Heart right ventricle (tissue), 16 donors: ENCODE measurements around the gene PHLPP1. TPM values are rescaled to one million over a fixed set of nuclear protein-coding genes. Genes with fewer than 3 reads are reported as not detected.

Source experiments
- ATAC-seq, 8 donors: fragments of 200-7000 bp; cut with Tn5 transposase; one replicate each; pipeline ENCODE4 v1.9.1; 2020; ENCODE audit warnings: mild to moderate bottlenecking in 8 of 8, moderate library complexity in 8 of 8, moderate number of reproducible peaks in 1 of 8
- DNase-seq, 2 donors: peaks; one replicate each; pipeline ENCODE4 v3.0.0-alpha.2; 2020
- H3K27ac ChIP-seq, 10 donors: fragments of 200-600 bp; sonication (generic) in 2 of 10; one replicate each; pipeline versions ENCODE4 v1.5.0 to v1.8.0; 2020 to 2022; ENCODE audit warnings: mild to moderate bottlenecking in 3 of 10
- H3K27me3 ChIP-seq, 7 donors: fragments of 200-600 bp; one replicate each; pipeline ENCODE4 v1.8.0; 2021 to 2022; ENCODE audit warnings: mild to moderate bottlenecking in 2 of 7
- H3K36me3 ChIP-seq, 9 donors: fragments of 200-600 bp; sonication (generic) in 1 of 9; one replicate each; pipeline versions ENCODE4 v1.5.0 to v1.8.0; 2020 to 2022; ENCODE audit warnings: mild to moderate bottlenecking in 2 of 9
- H3K4me1 ChIP-seq, 9 donors: fragments of 200-600 bp; sonication (generic) in 1 of 9; one replicate each; pipeline versions ENCODE4 v1.5.0 to v1.8.0; 2020 to 2022; ENCODE audit warnings: mild to moderate bottlenecking in 4 of 9
- H3K4me3 ChIP-seq, 10 donors: fragments of 200-600 bp; sonication (generic) in 2 of 10; one replicate each; pipeline versions ENCODE4 v1.5.0 to v1.8.0; 2020 to 2022; ENCODE audit warnings: mild to moderate bottlenecking in 7 of 10, moderate library complexity in 2 of 10
- H3K9me3 ChIP-seq, 11 donors: fragments of 200-600 bp in 10 of 11; sonication (generic) in 2 of 11; one replicate each; pipeline versions ENCODE4 v1.5.0 to v1.8.0; 2013 to 2022; ENCODE audit warnings: mild to moderate bottlenecking in 2 of 11, control low read depth in 1 of 11, moderate library complexity in 1 of 11
- WGBS, 2 donors: extraction: QIAGEN DNeasy Blood & Tissue Kit; methylation state at CpG; one replicate each; pipeline ENCODE4 v1.1.7; 2013; ENCODE audit warnings: inconsistent platforms in 1 of 2; 5-methylcytosine and 5-hydroxymethylcytosine counted together
- intact Hi-C, 10 donors: fragments of 100-400 bp; cut with DNase I; formaldehyde crosslinking; loops; one replicate each; pipeline versions ENCODE4 v1.11.1 to v1.14.2; 2022
- polyA plus RNA-seq, 2 donors: library from polyadenylated mRNA; stranded (reverse); fragments of 200-250 nt; gene quantifications; one replicate each; pipeline ENCODE4 v1.2.3, GENCODE V29; 2013
- total RNA-seq, 10 donors: library from RNA; stranded (reverse); fragmentation: NEBNext Ultra II Directional in 3 of 10; extraction: Animal tissue kit (Norgen Biotek cat#: 25700) in 3 of 10; gene quantifications; one replicate each; pipeline versions ENCODE4 v1.2.1 to v1.2.4, GENCODE V29; 2021 to 2023
- TF ChIP-seq, protein P1 (sequence below), 9 donors: fragments of 200-600 bp; sonication (generic) in 2 of 9; IDR thresholded peaks; one replicate each; pipeline versions ENCODE4 v1.5.0 to v1.8.0; 2021 to 2022; ENCODE audit warnings: antibody characterized with exemption in 9 of 9, mild to moderate bottlenecking in 5 of 9, moderate library complexity in 1 of 9
- donor health status: Arrhythmogenic right ventricular cardiomyopathy.
- donor health status: ischemic (EF 13 %, LVEDD 7.1; RV severe dilation, severe dysfunction).
- donor health status: healthy with polysubstance abuse.
- donor health status: DM: no; HTN: yes; CAD: no.
- donor health status: DM: no; HTN: no; CAD: no.
- donor health status: ischemic (EF 25% LVEDD 6.9; RV normal size, moderate dysfunction).
- donor health status: ischemic (EF 25% LVEDD 5.7; RV mildly dilated, moderate dysfunction).
- donor health status: healthy.
- donor health status: DM: yes; HTN: yes; CAD: no.
- donor health status: Ischemic cardiomyopathy.
- donor health status: ischemic (EF 35%, LVEDD 5.7; RV mildly dilated, moderate dysfunction).
- donor health status: nonischemic (EF 11% LVEDD 7.7; RV severe dilation, severe dysfunction).
- donor health status: DM: yes; HTN: yes; CAD: no.
- donor health status: PGD.
- donor health status: ischemic (EF 29% LVEDD 5.4; RV normal size, mild dysfunction).
- donor health status: nonischemic (EF 23%, LVEDD 6.1; RV moderate dilation, normal function).

PHLPP1 gene
- total and polyA plus RNA-seq, 12 donors = 1.8 to 10.7 (median 8.0) TPM

GRCh38 chr18:62781262-62781661 lies 65.9 kb downstream of the PHLPP1 start:
- H3K27ac ChIP-seq = no peak overlapping the region
- 91 to 94% methylated on average over 3 of the region's 3 CpGs for WGBS, 2 donors

DNA sequence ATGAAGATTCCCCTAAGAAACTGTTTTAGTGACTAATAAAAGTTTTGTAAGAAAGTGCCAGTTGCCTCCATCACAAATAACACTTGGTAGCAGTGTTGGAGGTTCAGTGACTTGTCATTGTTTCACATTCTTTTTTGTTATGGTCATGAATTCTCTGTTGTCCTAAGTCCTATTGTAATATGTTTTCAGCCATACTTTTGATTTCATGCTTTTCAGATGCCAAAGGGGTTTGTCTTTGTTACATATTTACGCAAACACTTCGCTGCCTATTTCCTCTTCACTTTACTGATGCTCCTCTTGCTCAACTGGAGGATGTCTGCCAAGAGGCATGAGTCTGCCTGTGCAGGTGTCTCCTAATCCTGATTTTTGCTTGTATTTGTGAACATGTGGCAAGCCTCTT lies 66.6 kb downstream of the PHLPP1 start:
- intact Hi-C loops = loop anchor here in 1 of 10 donors (10.0 kb wide), 1 partner anchor 57 kb away; no protein-coding TSS in a partner anchor
- no peaks in the 10 kb centered on the region for H3K9me3 ChIP-seq
- WGBS, 2 donors = 71 to 84% methylated on average over 2 of the region's 2 CpGs
- H3K27me3 ChIP-seq = no peaks in the 10 kb centered on the region
- no peak overlapping the region for H3K4me3 ChIP-seq
- no peak overlapping the region for H3K27ac ChIP-seq
- DNase-seq (no peak), ATAC-seq (no peak)
- H3K36me3 ChIP-seq = no peaks in the 10 kb centered on the region
- TF ChIP-seq, protein P1, sequence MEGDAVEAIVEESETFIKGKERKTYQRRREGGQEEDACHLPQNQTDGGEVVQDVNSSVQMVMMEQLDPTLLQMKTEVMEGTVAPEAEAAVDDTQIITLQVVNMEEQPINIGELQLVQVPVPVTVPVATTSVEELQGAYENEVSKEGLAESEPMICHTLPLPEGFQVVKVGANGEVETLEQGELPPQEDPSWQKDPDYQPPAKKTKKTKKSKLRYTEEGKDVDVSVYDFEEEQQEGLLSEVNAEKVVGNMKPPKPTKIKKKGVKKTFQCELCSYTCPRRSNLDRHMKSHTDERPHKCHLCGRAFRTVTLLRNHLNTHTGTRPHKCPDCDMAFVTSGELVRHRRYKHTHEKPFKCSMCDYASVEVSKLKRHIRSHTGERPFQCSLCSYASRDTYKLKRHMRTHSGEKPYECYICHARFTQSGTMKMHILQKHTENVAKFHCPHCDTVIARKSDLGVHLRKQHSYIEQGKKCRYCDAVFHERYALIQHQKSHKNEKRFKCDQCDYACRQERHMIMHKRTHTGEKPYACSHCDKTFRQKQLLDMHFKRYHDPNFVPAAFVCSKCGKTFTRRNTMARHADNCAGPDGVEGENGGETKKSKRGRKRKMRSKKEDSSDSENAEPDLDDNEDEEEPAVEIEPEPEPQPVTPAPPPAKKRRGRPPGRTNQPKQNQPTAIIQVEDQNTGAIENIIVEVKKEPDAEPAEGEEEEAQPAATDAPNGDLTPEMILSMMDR (IDR thresholded peaks at IDR 0.05) = no peak
- H3K4me1 ChIP-seq = peaks cover 0 to 33% (median 12%) of the 10 kb centered on the region in 9 donors

More at GRCh38 chr18:62781262-62781661, 65.9 kb downstream of the PHLPP1 start:
- Histone ChIP-seq H3K4me1 (peaks cover 0 to 33% (median 12%) of the 10 kb centered on the region in 9 donors), H3K36me3 (no peaks in the 10 kb centered on the region), H3K4me3 (no peak overlapping the region), H3K9me3 (no peaks in the 10 kb centered on the region), H3K27me3 (no peaks in the 10 kb centered on the region)
- no peak for DNase-seq
- no peak for ATAC-seq
- intact Hi-C loops = loop anchor here in 1 of 10 donors (10.0 kb wide), 1 partner anchor 56 kb away; no protein-coding TSS in a partner anchor
- TF ChIP-seq, protein P1 (IDR thresholded peaks at IDR 0.05) = no peak

DNA sequence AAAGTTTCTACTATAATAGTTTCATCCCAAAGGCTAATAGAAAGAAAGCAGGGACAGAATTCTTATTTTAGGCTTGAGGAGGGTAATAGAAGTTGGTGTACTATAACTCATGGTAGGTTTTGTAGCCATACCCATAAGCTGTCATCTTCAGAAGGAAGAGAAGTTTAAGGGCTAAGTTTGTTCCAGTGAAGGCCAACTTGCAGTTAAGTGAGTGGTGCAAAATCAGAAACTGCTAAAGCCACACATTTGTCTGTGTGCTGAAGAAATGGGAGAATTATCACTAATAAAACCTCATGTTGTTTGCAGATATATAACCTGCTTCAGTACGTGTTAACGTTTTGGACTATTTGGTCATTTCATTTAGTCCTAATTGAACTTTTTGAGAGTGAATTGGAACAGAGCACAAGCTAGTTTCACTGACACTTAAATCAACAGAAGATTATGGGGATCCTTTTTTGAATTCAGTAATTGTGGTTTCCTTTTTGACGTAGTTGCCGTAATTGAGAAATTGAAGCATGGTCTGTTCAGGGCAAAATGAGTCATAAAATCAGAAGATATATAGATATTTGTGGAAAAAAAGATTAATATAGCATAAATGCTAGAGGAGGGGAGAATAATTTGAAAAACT lies 69.1 kb downstream of the PHLPP1 start:
- H3K27me3 ChIP-seq = no peaks in the 10 kb centered on the region
- H3K9me3 ChIP-seq = no peaks in the 10 kb centered on the region
- peak in 1 of 8 donors; percentile 19 for ATAC-seq
- TF ChIP-seq, protein P1 (IDR thresholded peaks at IDR 0.05) = no peak
- no peak overlapping the region for H3K4me3 ChIP-seq
- 74 to 82% methylated on average over 4 of the region's 4 CpGs for WGBS, 2 donors
- intact Hi-C loops = loop anchor here in 1 of 10 donors (10.0 kb wide), 1 partner anchor 60 kb away; no protein-coding TSS in a partner anchor
- peaks cover 0 to 40% (median 11%) of the 10 kb centered on the region in 9 donors for H3K4me1 ChIP-seq
- DNase-seq = no peak
- no peaks in the 10 kb centered on the region for H3K36me3 ChIP-seq
- peak overlapping the region in 3 of 10 donors; percentile 19 to 42 (median 41) for H3K27ac ChIP-seq

DNA sequence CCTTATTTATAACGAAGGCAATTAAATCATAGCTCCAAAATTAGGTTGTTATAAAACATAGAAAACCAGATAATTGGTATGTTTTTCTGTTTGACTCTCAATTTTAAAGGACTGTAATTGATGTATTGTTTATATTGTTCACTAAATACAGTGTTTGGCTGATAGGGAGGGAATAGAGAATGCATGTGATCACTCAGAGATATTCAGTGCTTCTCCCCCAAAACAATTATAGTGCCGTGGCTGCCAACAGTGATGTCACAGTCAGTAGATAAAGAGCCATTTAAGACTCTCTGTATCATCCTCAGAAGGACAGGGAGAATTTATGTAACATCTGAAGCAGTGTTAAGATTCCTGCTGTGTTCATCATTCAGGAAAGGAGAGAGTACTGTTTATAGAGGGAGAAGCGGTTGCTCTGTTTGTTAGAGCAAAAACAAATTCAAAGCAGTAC lies 69.6 kb downstream of the PHLPP1 start:
- ATAC-seq (peak in 7 of 8 donors; percentile 37 to 70 (median 53)), DNase-seq (peak in 1 of 2 donors; percentile 26)
- intact Hi-C loops = loop anchor here in 1 of 10 donors (10.0 kb wide), 1 partner anchor 60 kb away; no protein-coding TSS in a partner anchor
- Histone ChIP-seq H3K36me3 (no peaks in the 10 kb centered on the region), H3K4me1 (peaks cover 0 to 40% (median 8%) of the 10 kb centered on the region in 9 donors), H3K9me3 (no peaks in the 10 kb centered on the region), H3K27ac (peak overlapping the region in 4 of 10 donors; percentile 1 to 42 (median 30)), H3K27me3 (no peaks in the 10 kb centered on the region), H3K4me3 (no peak overlapping the region)
- WGBS, 2 donors = 63 to 64% methylated on average over 3 of the region's 3 CpGs
- TF ChIP-seq, protein P1 (IDR thresholded peaks at IDR 0.05) = no peak
